Muscle layer of colon (tissue), 2 donors: ENCODE data around the gene UNC5B.

Experiments used
- H3K27ac ChIP-seq: one replicate; pipeline ENCODE4 v1.7.0; 2013; ENCODE audit warnings: low read depth, mild to moderate bottlenecking, low read length, moderate library complexity
- H3K27me3 ChIP-seq, 2 donors: one replicate each; pipeline ENCODE4 v1.7.0; 2013; ENCODE audit warnings: low read length in 2 of 2, mild to moderate bottlenecking in 2 of 2; ENCODE audit not compliant: insufficient read depth in 2 of 2, control insufficient read depth in 1 of 2
- H3K36me3 ChIP-seq: one replicate; pipeline ENCODE4 v1.7.0; 2013; ENCODE audit warnings: mild to moderate bottlenecking, low read length; ENCODE audit not compliant: insufficient read depth
- H3K4me1 ChIP-seq: one replicate; pipeline ENCODE4 v1.7.0; 2013; ENCODE audit warnings: mild to moderate bottlenecking, low read length; ENCODE audit not compliant: insufficient read depth
- H3K4me3 ChIP-seq, 2 donors: one replicate each; pipeline ENCODE4 v1.7.0; 2013; ENCODE audit warnings: low read length in 2 of 2, low read depth in 1 of 2, mild to moderate bottlenecking in 1 of 2, moderate library complexity in 1 of 2
- H3K9ac ChIP-seq: one replicate; pipeline ENCODE4 v1.7.0; 2013; ENCODE audit warnings: low read length
- H3K9me3 ChIP-seq: one replicate; pipeline ENCODE4 v1.7.0; 2013; ENCODE audit warnings: mild to moderate bottlenecking, low read length
- donor health status: abdominal sarcoma.
- donor health status: Adenocarcinoma of cecum.

Gene UNC5B

DNA sequence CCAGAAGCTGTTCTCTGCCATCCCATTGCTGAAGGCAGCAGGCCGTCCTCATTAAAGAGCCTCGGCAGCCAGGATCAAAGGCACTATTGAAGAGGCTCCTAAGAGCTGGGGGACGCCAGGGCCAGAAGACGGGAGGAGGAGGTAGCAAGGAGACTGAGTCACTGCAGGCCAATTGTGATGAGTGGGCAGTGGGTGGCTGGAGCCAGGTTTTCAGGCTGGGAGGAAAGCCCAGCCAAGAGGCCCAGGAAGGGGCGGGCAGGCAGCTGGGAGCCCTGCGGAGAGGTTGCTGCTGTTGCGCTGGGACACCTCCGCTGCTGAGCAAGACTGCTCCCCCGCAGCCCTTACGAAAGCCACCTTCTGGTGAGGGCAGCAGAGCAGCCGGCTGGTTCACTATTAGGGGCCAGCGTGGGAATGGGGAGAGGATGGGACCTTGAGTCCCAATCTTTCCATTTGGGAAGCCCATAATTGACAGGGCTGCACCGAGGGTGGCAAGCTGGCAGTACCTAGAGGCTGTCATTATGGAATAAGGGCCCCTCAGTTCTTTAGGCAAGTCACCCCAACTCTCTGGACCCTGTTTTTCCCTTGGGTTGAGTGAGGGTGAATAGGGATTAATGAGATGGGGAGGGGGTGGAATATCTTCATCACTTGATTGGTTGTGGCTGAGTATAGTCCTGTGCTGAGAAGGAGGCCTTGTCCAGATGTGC is 48.4 kb downstream of the UNC5B start:
- H3K27ac ChIP-seq: no peak overlapping the region
- peaks cover 52% of the 10 kb centered on the region for H3K4me1 ChIP-seq
- no peaks in the 10 kb centered on the region for H3K9me3 ChIP-seq
- H3K27me3 ChIP-seq: no peaks in the 10 kb centered on the region
- H3K36me3 ChIP-seq: no peaks in the 10 kb centered on the region
- no peak overlapping the region for H3K4me3 ChIP-seq
- no peak overlapping the region for H3K9ac ChIP-seq

DNA sequence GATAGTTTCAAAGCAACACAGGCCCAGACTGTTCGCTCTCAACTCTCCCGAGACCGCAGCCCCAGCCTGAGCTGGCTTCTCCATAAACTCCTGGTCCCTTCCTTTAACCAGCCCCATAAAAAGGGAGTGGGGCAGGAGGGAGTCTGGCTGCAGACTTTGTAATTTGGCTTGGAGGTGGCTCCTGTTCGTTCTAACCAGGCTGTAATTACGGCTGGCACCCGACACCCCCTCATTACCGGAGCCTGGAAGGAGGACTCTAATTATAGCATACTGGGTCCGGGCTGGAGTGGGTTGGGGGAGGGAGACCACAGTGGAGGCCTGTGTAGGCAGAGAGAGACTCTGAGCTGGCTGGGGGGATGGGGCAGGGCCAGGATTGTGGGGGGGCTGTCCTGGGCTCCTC is 49.7 kb downstream of the UNC5B start:
- H3K36me3 ChIP-seq: no peaks in the 10 kb centered on the region
- H3K27ac ChIP-seq: no peak overlapping the region
- peaks cover 54% of the 10 kb centered on the region for H3K4me1 ChIP-seq
- H3K9me3 ChIP-seq: no peaks in the 10 kb centered on the region
- no peaks in the 10 kb centered on the region for H3K27me3 ChIP-seq
- no peak overlapping the region for H3K9ac ChIP-seq
- no peak overlapping the region for H3K4me3 ChIP-seq

DNA sequence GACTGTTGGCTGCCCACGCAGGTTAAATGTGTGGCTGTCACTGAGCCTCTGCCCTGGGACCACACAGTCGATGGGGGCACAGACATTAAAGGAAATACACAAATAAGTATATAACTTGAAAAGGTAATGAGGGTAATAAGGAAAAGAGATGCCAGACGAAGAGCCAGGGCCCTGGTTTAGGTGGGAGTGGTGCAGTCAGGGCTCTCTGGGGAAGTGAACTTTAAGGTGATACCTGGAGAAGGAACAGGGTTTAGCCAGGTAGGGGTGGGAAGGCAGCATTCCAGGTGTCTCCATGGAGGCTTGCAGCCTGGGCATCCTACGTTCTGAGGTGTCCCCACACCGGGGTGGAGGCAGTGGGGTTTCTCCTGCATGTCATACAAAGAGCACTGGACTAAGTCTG is 50.4 kb downstream of the UNC5B start:
- no peak overlapping the region for H3K4me3 ChIP-seq
- H3K27ac ChIP-seq: no peak overlapping the region
- H3K9me3 ChIP-seq: no peaks in the 10 kb centered on the region
- no peaks in the 10 kb centered on the region for H3K27me3 ChIP-seq
- no peak overlapping the region for H3K9ac ChIP-seq
- no peaks in the 10 kb centered on the region for H3K36me3 ChIP-seq
- peaks cover 54% of the 10 kb centered on the region for H3K4me1 ChIP-seq

DNA sequence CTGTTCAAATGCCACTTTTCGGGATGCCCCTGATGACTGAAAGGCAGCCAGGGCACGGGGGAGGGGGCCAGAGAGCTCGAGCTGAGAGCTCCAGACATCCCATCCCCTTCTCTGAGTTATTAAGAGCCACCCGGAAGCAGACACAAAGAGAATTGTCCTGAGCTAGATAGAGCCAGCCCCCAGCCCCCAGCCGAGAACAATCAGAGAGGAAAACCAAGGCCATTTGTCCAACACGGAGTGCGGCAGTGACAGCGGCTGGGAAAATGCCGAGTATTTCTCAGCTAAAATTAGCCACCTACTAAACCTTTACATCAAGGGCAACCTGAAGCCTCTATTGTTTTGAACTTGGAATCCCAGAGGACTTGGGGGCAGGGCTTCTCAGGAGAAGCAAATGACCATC is 51.0 kb downstream of the UNC5B start:
- no peak overlapping the region for H3K9ac ChIP-seq
- no peak overlapping the region for H3K27ac ChIP-seq
- no peaks in the 10 kb centered on the region for H3K36me3 ChIP-seq
- H3K27me3 ChIP-seq: no peaks in the 10 kb centered on the region
- H3K4me3 ChIP-seq: no peak overlapping the region
- peaks cover 60% of the 10 kb centered on the region for H3K4me1 ChIP-seq
- H3K9me3 ChIP-seq: no peaks in the 10 kb centered on the region

DNA sequence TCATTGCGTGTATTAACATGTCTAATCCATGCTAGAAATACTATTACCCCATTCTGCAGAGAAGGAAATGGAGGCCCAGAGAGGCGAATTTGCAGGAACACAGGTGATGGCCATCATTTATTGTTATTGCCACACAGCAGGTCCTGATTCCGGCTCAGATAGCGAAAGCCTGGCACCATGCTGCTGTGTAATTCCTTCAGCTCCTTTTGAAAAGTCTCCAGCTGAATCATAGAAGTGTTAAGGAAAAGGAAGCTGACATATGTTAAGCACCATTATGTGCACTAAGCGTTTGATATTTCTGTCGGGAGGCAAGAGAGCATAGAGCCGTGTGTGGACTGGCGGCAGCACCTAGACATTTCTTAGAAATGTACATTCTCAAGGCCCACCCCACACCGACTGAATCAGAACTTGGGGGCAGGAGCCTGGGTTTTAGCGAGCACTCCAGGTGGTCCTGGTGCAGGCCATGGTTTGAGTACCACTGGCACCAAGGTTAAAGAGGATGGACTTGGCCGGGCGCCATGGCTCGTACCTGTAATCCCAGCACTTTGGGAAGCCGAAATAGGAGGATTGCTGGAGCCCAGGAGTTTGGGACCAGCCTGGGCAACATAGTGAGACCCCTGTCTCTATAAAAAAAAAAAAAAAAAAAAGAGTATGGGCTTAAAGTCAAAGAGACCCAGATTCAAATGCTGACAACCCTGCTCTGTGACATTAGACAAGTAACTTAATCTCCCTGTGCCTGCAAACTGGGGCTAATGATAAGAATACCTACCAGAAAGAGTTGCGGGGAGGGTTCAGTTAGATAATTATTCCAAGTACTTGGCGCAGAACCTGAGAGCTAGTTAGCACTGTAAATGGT is 52.2 kb downstream of the UNC5B start:
- Histone ChIP-seq H3K4me3 (no peak overlapping the region), H3K9ac (no peak overlapping the region), H3K27me3 (no peaks in the 10 kb centered on the region), H3K27ac (no peak overlapping the region), H3K9me3 (no peaks in the 10 kb centered on the region), H3K4me1 (peaks cover 70% of the 10 kb centered on the region), H3K36me3 (no peaks in the 10 kb centered on the region)

DNA sequence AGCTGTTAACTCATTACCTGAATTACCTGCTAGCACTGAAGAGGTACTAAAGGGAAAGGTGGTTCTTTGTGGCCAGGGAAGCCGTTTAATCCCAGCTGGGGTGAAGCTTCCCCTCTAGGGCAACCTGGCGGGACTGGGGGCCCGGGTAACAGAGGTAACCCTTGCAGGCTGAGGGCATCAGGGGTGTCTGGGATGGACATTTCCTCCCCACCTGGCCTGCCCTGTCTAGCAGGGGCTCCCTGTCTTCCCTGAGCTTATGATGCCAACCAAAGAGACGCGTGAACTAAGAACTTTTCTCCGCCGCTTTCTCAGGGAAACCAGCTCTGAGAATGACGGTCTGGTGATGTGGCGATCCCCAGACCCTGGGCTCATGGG is 52.8 kb downstream of the UNC5B start:
- no peaks in the 10 kb centered on the region for H3K27me3 ChIP-seq
- no peaks in the 10 kb centered on the region for H3K9me3 ChIP-seq
- H3K27ac ChIP-seq: no peak overlapping the region
- H3K4me1 ChIP-seq: peaks cover 67% of the 10 kb centered on the region
- H3K4me3 ChIP-seq: no peak overlapping the region
- no peaks in the 10 kb centered on the region for H3K36me3 ChIP-seq
- H3K9ac ChIP-seq: no peak overlapping the region

DNA sequence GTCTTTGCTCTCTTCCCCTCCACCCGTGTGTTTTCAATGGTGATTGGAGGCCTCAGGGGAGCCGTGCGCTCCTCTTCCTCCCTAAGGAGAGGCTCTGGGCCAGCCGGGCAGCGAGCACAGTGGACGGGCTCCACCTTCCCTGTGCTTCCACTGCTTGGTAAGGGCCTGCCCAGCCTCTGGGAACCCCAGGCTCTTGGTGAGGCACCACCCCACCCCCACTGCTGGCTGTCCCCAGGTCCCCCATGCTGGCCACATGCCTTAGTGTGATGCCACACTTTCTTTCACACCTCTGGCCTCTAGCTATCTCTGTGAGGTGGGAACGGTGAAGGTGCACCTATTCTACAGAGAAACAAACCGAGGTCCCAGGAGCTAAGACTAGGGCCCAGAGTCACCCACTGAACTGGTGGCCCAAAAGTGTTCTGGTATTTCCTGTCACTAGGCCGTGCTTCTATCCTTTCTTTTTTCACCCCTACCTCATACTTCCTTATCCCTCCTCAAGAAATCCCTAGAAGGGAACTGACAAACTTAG is 53.3 kb downstream of the UNC5B start:
- no peak overlapping the region for H3K9ac ChIP-seq
- H3K4me3 ChIP-seq: peak overlapping the region in 1 of 2 donors; percentile 16

DNA sequence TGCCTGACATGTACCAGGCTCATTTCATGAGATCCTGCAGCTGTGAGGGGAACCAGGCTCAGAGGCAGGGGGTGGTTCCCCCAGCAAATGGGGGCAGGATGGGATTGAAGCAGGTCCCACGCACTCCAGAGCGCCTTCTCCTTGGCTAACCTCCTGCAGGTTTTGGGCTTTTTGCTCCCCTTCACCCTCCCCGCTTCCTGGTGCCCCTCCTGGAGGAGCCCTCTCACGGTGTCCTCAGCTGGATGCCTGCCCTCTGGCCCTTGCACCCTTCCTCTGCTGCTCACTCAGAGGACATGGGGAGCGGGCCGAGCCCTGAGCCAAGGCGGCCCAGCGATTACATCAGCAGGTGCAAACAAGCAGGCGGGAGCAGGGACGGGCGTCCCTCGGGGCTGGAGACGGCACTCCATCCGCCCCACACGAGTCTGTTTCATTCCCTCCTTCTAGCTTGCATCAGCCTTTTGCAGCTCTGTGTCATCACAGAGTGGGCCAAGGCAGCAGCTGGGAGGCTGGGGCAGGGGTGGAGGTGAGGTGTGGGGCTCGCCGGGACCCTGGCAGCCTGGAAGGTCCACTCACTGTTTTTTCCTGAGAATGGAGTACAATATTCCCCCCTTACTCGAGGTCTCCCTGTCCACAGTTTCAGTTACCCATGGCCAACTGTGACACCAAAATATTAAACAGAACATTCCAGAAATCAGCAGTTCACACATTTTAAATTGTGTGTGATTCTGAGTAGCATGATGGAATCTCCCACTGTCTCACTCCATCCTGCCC is 54.0 kb downstream of the UNC5B start:
- peak overlapping the region; percentile 60 for H3K27ac ChIP-seq
- H3K9ac ChIP-seq: no peak overlapping the region
- H3K9me3 ChIP-seq: no peaks in the 10 kb centered on the region
- H3K36me3 ChIP-seq: no peaks in the 10 kb centered on the region
- no peaks in the 10 kb centered on the region for H3K27me3 ChIP-seq
- H3K4me1 ChIP-seq: peaks cover 61% of the 10 kb centered on the region
- peak overlapping the region in 1 of 2 donors; percentile 16 for H3K4me3 ChIP-seq

More for the DNA sequence above, 53.3 kb downstream of the UNC5B start:
- H3K36me3 ChIP-seq: no peaks in the 10 kb centered on the region
- H3K27me3 ChIP-seq: no peaks in the 10 kb centered on the region
- no peaks in the 10 kb centered on the region for H3K9me3 ChIP-seq
- no peak overlapping the region for H3K27ac ChIP-seq
- H3K4me1 ChIP-seq: peaks cover 67% of the 10 kb centered on the region

DNA sequence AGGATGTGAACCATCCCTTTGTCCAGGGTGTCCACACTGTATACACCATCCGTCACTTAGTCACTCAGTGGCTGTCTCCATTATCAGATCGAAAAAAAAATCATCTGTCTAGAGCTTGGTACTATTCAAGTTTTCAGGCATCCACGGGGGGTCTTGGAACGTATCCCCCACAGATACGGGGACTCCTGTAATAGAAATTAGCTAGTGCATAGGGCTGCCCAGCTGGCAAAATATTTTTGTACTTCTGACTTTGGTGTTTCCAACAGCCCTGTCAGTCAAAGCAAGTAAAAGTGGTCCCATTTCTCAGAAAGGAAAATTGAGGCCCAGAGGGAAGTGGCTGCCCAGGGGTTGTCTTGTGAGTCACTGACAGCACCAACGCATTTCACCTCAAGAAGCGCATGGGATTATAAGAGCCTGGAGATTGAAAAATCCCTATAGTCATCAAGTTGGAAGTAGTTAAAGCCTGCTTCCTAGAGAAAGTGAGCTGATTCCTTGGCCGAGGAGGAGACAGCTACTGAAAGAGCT is 54.6 kb downstream of the UNC5B start:
- Histone ChIP-seq H3K4me1 (peaks cover 55% of the 10 kb centered on the region), H3K27me3 (no peaks in the 10 kb centered on the region), H3K9me3 (no peaks in the 10 kb centered on the region), H3K27ac (no peak overlapping the region), H3K36me3 (no peaks in the 10 kb centered on the region), H3K4me3 (no peak overlapping the region), H3K9ac (no peak overlapping the region)

DNA sequence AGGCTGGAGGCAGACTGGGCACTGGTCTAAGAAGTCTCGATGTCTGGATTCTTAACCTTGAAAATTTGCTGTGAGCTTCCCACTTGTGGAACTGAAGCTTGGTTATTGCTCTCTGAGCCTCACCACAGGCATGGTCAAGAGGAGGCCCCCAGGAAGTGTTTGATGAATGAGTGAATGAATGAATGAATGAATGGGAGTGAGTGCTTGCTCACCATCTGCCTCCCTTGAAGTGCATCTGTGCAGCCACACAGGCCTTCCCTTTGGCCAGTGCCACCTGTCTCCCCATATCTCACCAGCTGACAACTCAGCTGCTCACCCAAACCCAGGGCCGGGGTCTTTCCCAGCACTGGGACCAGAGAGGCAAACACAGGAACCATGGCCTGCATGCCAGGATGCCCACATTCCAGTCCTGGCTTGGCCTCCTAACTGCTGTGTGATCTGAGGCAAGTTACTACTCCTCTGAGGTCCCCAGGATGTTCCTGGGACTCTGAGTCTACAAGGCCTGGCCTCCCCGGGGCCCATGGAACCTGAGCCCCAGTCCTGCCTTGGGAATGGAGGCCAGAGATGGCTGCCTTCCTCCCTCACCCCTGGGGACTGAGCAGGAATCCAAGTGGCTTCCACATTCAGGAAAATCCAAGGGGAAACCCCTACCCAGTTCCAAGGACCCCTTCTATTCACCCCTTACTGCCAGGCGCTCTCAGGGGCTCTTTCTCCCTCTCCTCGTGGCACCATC is 55.3 kb downstream of the UNC5B start:
- Histone ChIP-seq H3K4me3 (no peak overlapping the region), H3K27ac (no peak overlapping the region), H3K4me1 (peaks cover 48% of the 10 kb centered on the region), H3K9me3 (no peaks in the 10 kb centered on the region), H3K9ac (no peak overlapping the region), H3K27me3 (no peaks in the 10 kb centered on the region), H3K36me3 (no peaks in the 10 kb centered on the region)
